Measurements from ENCODE around the gene SH3GL3.

Gene SH3GL3

DNA sequence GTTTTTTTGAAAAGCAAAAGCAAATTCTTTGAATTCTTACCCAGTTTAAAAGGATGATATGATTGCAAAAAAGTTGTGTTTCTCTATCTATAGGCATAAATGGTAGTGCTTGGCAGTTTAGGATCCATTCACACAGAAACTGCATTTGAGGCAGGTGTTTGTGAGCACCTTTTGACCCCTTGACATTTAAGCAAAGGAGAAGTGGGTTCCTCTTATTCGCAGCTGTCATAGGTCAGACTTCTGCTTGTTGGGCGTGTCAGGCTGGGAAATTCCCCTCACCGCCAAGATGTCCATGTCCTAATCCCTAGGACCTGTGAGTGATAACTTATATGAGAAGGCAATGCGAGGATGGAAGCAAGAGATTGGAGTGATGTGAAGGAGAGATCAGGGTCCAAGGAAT, 67.4 kb downstream of the SH3GL3 start:
- no peak for DNase-seq

DNA sequence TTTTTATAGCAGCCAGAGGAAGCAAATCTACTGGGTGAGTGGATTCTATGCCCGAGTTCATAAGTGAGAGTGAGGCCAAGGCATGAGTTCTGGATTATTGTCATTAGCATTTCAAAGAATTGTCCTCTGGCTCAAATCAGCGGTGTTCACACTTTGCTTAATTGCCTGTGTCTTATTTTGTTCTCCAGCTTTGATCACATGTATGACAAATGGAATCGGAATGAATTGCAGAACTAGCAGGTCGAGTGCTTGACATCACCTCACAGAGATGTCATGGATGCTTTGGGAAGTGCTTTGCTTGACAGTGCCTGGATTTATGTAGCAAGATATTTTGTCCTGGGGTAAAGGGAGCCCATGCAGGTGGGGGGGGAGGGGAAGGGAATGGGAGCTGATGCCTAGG, 68.0 kb downstream of the SH3GL3 start:
- DNase-seq: no peak

DNA sequence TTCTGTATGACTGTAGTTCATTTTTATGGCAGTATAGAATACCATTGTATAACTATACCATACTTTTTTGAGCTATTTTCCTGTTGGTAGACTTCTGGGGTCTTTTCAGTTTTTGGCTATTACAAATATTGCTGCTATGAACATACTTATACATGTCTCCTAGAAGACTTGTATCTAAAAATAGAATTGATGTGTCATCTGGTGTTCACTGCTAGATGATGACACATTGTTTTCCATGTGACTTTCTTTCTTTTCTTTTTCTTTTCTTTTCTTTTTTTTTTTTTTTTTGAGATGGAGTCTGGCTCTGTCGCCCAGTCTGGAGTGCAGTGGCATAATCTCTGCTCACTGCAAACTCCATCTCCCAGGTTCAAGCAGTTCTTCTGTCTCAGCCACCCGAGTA, 69.8 kb downstream of the SH3GL3 start:
- no peak for DNase-seq

DNA sequence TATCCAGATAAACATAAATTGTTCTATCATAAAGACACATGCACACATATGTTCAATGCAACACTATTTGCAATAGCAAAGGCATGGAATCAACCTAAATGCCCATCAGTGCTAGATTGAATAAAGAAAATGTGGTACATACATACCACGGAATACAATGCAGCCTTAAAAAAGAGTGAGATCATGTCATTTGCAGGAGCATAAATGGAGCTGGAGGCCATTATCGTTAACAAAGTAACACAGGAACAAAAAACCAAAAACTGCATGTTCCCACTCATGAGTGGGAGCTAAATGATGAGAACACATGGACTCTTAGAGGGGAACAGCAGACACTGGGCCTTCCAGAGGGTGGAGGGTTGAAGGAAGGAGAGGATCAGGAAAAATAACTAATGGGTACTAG, 79.2 kb downstream of the SH3GL3 start:
- no peak for DNase-seq

DNA sequence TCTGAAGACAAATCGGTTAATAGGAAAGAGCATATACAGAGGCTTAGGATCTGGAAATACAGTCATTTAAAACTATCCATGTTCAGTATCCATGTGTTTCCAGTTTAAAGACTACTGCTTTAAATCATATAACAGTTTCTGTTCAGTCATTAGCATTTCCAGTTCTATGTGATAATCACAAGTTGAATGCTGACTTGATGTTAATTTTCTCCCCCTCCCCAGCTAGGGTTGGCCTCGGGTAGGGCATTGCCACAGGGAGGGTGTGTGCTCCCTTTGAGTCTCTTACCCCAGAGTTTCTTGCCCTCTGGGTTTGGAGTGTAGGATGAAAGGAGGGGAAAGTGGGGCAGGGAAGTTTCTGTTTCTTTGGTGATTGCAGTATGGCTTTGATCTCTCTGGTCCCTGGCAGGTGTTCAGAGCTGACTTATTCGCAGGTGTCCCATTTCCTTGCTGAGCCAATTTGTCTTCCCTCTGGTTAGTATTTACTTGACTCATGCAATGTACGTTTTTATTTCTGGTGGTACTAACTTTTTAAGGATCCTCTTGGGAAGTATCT, 86.3 kb downstream of the SH3GL3 start:
- no peak for DNase-seq

DNA sequence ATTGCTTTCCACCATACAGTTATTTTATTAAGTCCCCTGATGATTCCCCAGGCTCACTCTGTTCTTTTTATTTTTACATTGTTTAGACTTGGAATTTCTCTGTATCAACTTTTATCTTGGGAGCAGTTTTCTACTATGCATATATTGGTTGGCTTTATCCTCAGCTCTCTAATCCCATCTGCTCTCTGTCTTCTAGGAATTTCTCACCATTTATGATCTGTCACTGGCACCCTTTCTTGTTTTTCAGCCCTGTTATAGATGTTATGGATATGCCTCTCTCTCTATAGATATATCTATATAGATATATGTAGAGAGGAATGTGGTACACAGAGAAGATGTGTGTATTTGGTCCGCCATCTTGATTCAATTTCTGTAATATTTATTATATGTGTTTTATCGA, 90.5 kb downstream of the SH3GL3 start:
- no peak for DNase-seq

DNA sequence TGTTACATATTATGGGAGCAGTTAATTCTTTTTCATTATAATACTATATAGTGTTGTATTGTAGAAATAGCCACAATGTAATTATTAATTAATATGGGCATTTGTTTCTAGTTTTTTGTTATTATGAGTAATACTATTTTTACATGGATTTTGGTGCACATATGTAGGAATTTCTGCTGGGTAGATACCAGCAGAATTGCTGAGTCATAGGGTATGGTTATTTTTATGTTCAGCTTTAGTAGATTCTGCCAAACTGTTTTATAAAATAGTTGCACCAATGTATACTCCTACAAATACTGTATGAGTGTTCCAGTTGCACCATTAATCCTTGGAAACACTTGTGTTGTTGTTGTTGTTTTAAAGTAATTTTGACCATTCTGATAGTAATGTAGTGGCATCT, 91.5 kb downstream of the SH3GL3 start:
- no peak for DNase-seq

DNA sequence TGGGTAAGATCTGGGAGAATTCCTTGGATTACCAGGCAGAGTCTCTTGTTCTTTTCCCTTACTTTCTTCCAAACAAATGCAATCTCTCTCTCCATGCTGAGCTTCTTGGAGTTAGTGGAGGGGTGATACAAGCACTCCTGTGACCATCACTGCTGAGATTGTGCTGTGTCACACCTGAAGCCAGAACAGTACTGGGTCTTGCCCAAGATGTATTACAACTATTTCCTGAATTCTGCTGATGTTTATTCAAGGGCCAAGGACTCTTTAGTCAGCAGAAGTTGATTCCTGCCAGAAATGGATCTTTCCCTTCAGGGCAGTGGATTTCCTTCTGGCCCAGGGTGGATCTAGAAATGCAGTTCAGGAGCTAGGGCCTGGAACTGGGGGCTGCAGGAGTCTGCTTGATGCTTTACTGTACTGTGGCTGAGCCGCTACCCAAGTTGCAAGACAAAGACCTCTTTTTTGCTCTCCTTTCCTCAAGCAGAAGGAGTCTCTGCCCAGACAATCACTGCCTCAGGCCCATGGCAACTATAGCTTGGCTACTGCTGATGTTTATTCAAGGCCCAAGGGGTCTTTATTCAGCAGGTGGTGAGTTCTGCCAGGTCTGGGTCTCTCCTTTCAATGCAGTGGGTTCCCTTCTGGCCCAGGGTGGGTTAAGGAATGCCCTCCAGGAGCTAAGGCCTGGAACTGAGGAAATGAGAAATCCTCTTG, 98.8 kb downstream of the SH3GL3 start:
- DNase-seq: no peak

DNA sequence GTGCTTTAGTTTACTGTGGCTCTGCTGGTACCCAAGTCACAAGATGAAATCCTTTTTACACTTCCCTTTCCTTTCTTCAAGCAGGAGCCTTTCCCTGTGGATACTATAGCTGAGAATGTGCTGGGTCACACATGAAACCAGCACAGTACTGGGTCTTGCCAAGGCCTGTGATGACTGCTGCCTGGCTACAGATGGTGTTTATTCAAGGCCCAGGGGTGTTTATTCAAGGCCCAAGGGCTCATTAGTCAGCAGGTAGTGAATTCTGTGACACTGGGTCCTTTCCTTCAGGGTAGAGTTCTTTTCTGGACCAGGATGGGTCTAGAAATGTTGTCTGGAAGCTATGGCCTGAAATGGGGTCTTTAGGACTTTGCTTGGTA, 99.4 kb downstream of the SH3GL3 start:
- DNase-seq: no peak

DNA sequence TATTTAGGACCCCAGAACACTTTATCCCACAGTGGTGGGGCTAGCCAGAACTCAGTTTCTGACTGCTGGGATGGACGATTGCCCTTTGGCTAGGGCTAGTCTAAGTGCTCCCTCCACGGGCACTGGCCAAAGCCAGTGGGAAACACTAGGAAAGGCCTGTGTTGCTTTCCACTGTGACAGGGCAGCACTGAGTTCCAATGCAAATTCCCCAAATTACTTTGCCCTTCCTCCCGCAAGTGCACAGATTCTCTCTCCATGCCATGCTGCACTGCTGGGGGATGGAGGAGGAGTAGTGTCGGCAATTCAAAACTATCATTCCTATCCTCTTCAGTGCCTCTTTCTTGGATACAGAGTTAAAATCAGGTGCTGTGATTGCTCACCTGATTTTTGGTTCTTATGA, 100.0 kb downstream of the SH3GL3 start:
- no peak for DNase-seq

DNA sequence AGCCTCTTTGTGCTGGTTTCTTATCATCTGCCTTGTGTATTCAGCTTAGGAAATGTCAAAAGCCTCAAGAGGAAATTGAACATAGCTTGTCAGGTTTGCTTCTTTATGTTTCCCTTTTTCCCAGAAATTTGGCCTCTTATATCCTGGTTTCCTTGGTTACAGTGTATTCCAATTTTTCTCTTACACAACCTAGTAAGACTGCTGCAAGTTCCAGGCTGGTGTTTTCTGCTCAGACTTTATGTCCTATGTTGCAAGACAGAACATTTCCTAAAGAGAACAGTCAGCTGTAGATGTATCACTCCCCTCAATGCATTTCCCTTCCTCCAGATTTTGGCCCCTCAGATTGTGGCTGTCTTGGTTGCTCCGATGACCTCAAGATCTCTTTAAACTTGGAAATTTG, 102.5 kb downstream of the SH3GL3 start:
- DNase-seq: no peak

DNA sequence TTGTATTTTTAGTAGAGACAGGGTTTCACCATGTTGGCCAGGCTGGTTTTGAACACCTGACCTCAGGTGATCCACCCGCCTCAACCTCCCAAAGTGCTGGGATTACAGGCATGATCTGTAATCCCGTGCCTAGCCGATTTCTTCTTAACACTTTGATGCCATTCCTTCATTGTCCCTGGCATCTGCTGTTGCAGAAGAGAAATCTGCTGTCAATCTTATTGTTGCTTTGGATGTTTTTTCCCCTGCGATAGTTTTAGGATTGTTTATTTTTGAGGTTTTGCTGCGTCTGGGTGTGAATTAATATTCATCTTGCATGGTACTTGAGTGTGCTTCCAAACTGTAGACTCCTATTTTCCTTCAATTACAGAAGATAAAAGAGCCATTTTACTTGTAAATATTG, 107.4 kb downstream of the SH3GL3 start:
- no peak for DNase-seq

DNA sequence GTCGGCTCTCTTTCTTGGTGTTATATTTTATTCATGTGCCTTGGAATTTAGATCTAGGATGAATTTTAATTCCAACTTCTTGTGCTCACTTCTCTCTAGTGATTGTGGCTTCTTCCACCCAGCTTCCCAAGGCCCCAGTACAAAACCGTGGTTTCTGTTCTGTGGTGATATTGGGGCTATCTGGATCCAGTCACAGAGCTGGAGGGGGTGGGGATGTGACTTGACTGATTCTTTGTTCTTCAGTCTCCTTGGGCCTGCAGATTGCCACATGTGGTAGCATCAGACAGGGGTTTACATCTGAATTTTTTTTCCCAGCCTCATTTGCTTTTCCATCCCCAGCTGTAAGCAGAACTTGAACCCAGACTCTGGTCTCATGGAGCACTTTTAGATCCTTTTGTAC, 108.2 kb downstream of the SH3GL3 start:
- DNase-seq: no peak

DNA sequence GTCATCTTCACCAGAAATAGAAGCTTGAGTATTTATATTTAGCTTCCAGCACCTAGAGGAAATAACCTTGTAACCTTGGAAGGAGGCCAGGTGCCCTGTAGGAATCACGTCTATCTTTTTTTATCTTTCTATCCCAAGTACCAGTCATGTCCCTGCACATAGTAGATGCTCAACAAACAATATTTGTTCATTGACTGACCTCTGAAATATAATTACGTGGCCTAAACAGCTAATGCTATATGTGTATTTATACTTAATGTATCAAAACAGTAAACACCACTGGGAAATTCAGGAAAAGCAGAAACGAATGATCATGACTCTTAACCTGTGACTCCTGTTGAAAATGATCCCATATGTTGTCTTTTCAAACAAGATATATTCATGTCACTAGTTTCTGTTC, 108.9 kb downstream of the SH3GL3 start:
- DNase-seq: no peak

DNA sequence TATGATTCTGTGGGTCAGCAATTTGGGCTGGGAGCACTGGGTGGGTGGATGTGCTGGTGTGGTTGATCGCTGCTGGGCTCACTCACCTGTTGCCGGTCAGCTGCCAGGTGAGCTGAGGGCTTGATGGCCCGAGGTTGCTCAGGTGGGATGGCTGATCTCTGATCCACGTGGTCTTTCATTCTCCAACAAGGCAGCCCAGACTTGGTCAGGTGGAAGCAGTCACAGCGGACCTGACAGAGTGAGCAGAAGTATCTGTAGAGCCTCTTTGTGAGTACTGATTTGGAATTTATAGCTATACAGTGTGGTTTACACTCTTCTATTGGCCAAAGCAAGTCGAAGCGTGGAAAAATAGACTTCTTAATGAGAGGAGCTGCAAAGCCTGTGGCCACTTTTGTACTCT, 109.6 kb downstream of the SH3GL3 start:
- DNase-seq: no peak

DNA sequence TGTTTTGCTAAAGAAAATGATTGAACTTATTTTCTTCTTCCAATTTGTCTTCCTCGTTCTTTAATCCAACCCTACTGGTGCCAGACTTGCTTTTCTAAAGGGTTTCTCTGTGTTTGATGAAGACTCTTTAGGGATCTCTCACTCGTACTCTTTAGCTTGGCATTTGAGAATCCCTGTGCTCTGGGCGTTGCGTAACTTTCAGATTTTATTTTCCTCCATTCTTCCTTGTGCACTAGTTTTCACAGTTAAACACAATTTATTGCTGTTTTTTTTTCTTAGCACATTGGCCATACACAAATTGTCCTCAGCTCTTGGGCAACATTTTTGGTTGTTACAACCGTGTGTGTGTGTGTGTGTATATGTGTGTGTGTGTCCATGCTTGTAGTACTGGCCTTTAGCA, 111.0 kb downstream of the SH3GL3 start:
- no peak for DNase-seq

DNA sequence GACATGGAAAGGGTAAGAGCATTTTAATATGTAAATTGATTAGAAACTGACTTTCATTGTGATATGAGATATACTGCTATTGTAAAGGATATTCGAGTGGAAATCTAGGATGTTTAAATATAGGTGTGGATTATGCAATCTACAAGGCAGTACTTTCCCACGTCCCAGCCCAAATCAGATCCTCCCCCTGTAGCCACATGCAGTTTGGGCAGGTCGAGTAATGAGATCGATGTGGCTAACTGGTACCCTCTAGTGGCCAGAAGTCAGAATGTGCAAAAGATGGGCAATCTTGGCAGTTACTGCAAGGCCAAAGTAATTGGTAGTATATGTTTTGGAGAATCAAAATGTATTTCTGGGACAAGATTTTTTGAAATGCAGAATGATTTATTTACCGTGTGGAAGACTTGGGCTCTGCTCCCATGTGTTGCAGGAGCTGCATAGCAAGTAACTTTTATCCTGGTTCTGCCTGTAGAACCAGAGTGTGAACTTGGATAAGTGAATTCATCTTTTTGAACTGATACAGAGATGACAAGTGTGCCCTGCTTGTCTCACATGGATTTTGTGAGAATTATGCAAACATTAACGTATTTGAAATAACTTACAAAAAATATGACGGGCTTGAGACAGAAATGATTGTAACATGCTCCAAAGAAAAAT, 112.3 kb downstream of the SH3GL3 start:
- DNase-seq: peak; percentile 43

DNA sequence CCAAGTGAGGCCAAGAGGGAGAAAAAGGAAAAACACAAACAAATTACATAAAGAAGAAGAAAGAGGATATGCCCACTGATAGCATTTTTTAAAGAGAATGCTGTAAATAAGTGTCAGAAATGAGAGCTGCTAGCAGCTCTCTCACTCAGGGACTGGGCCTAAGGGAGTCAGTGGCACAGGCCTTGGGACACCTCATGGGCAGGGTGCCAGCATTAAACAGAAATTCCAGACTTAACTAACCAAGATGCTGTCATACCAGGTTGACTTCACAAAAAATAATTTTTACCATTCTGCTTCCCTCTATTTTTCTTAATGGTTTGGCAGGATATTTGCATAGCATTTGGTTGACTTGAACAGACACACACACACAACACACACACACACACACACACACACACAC, 114.5 kb downstream of the SH3GL3 start:
- DNase-seq: no peak

DNA sequence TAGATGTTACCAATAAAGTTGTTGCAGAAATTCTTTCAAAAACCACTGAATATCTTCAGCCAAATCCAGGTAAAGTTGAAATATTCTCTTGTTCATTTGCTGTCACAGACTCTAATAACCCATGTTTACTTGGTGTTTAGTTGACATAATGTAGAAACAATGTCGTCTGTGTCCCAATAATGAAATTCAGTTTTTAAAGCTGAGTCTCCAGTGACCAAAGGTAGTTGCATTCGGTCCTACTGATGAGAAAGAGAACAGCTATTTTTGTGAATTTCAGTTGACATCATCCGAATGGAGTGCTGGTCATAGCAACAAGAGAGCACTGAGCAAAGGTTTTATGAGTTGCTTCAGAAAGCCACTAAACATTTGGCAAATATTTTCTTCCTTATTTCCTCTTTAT, 118.0 kb downstream of the SH3GL3 start:
- DNase-seq: no peak

DNA sequence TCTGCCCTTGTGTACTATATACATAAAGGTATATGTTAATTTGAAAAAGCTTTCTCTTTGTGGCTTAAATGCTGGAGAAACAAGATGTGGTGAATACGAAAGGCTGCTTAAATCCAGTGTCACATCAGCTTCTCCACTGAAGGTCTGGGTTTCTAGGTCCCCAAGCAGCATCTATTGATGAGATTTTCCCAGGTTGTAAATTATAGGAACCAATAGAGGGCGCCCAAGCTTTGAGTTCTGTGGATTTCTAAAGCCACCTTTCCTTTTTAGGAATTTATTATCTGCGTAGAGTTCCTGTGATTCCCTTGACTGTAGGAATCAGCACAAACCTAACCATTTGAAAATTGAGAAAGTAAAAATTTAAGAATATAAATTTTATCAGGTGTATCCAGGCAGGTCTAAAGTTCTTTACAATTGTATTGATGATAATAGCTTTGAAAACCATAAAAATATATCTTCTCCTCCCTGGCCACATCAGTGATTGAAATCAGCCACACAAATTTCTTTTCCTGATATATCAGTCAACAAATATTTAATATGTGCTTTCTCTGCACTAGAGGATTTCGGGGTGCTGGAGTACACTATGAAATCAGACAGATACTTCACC, 118.5 kb downstream of the SH3GL3 start:
- no peak for DNase-seq

DNA sequence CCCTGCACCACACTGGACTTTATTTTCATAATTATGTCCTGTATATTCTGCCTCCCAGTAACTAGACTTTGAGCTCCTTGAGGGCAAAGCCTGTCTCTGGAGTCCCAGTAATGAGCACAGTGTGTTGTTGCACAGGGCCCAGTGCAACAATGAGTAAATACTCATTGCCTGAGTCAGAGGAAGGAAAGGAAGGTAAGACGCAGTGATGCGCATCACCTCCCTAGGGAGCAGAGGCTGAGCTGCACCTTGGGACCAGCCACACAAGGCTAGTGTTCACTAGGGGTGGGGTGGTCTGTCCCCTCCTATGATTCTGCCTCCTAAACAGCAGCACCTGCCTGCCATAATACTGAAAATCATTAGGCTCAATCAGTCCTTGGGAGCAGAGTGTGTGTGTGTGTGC, 120.2 kb downstream of the SH3GL3 start:
- no peak for DNase-seq

DNA sequence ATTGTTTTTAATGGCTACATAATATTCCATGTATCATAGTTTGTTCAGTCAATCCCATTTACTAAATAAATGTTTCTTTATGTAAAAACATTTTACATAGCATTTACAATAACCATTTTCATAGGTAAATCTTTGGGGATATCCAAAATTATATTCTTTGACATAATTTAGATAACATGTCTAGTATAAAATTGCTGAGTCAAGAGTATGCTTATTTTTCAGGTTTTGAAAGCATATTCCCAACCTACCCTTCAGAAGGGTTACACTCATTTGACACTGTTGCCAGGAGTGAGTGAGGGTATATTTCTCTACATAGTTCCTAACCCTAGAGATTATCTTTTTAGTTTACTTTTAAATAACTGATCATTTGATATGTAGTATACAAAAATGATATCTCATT, 122.2 kb downstream of the SH3GL3 start:
- no peak for DNase-seq

DNA sequence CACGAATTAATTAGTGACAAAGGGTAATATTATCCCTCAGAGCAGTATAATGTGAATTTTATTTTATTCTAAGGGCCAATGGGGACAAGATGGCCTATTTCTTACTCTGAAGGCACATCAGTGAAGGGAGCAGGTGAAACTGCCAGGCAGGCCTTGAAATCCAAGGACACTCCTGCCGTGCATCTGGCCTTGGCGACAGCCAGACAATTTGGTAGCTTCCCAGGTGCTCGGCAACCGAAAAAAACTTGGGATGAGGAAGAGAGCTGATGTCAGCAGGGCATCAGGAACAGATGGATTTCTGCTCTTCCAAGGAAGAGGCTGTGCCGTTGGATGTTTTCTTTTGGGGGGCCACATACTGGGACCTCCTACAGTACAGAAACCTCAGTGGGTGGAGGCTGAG, 123.6 kb downstream of the SH3GL3 start:
- no peak for DNase-seq

Measured in NCI-H1694 (cell line).